Pancreas (tissue), 10 donors: ENCODE measurements around the gene DGCR2. TPM values are rescaled to one million over a fixed set of nuclear protein-coding genes. Genes with fewer than 3 reads are reported as not detected.
"Not testable (repeated sequence)": the region's sequence is repeated elsewhere in the genome, so short reads cannot be mapped to it uniquely, and the experiment has no call there.

Experiments used
- ATAC-seq, 4 donors: fragments of 200-7000 bp; cut with Tn5 transposase; one replicate each; pipeline versions ENCODE4 v1.8.0 to v1.9.1; 2020; ENCODE audit warnings: mild to moderate bottlenecking in 4 of 4, moderate library complexity in 4 of 4
- DNase-seq, 6 donors: peaks; one replicate each; pipeline ENCODE4 v3.0.0-alpha.2; 2020
- FAIRE-seq: peaks from 2 replicates; lab custom pipeline; 2012; peaks lifted over from hg19 to GRCh38; lab: Jason Lieb, UNC
- H3K27ac ChIP-seq, 4 donors: fragments of 200-600 bp; sonication (generic); 1 replicate in 3 of 4; 2 replicates in 1 of 4; pipeline versions ENCODE4 v1.5.0 to v1.8.0; 2020
- H3K27me3 ChIP-seq, 4 donors: fragments of 200-600 bp; one replicate each; pipeline ENCODE4 v1.8.0; 2021
- H3K36me3 ChIP-seq, 3 donors: fragments of 200-600 bp; sonication (generic) in 1 of 3; one replicate each; pipeline versions ENCODE4 v1.5.0 to v1.8.0; 2020 to 2021
- H3K4me1 ChIP-seq, 3 donors: fragments of 200-600 bp; one replicate each; pipeline ENCODE4 v1.8.0; 2021
- H3K4me3 ChIP-seq, 4 donors: fragments of 200-600 bp; sonication (generic) in 2 of 4; one replicate each; pipeline versions ENCODE4 v1.5.0 to v1.8.0; 2020 to 2021
- H3K9me3 ChIP-seq, 4 donors: fragments of 200-600 bp; one replicate each; pipeline ENCODE4 v1.8.0; 2021
- CTCF ChIP-seq, 4 donors: fragments of 200-600 bp; sonication (generic) in 3 of 4; IDR thresholded peaks; one replicate each; pipeline versions ENCODE4 v1.5.0 to v1.8.0; 2021; ENCODE audit warnings: antibody characterized with exemption in 4 of 4
- WGBS, 2 donors: extraction: QIAGEN DNeasy Blood & Tissue Kit; methylation state at CpG; one replicate each; pipeline ENCODE4 v1.1.7; 2013; 5-methylcytosine and 5-hydroxymethylcytosine counted together
- intact Hi-C, 3 donors: fragments of 100-400 bp; cut with DNase I; formaldehyde crosslinking; loops; one replicate each; pipeline versions ENCODE4 v1.11.1 to v1.14.2; 2022
- polyA plus RNA-seq, 2 donors: library from polyadenylated mRNA; stranded (reverse); fragments of 200-250 nt; gene quantifications; one replicate each; pipeline ENCODE4 v1.2.3, GENCODE V29; 2013
- total RNA-seq, 6 donors: library from RNA; stranded (reverse); fragmentation: NEBNext Ultra II Directional in 4 of 6; extraction: Animal tissue kit (Norgen Biotek cat#: 25700) in 4 of 6; gene quantifications; one replicate each; pipeline versions ENCODE4 v1.2.1 to v1.2.4, GENCODE V29; 2021 to 2023
- donor health status: healthy with polysubstance abuse.
- donor health status: DM: no; HTN: no; CAD: no; lungs with moderate emphysema.
- donor health status: DM: no; HTN: no; CAD: no.
- donor health status: control.
- donor health status: control.
- donor health status: Bipolar disorder and iron deficiency.
- donor health status: DM: yes; HTN: yes; CAD: no.
- donor health status: DM: no; HTN: no; CAD: no.
- donor health status: DM: no; HTN: no; CAD: no.
- donor health status: DM: yes; HTN: yes; CAD: no.

Gene DGCR2
- total and polyA plus RNA-seq, 8 donors = 24.3 to 41.5 (median 30.1) TPM

GRCh38 chr22:19005905-19006304 is 116.3 kb downstream of the DGCR2 start:
- no peak overlapping the region for H3K4me3 ChIP-seq
- WGBS, 2 donors = 85 to 88% methylated on average over 3 of the region's 3 CpGs
- intact Hi-C loops = no loop called here
- H3K4me1 ChIP-seq = no peaks in the 10 kb centered on the region
- H3K36me3 ChIP-seq = no peaks in the 10 kb centered on the region
- TF ChIP-seq CTCF (IDR thresholded peaks at IDR 0.05) = no peak
- ATAC-seq (no peak), DNase-seq (no peak), FAIRE-seq (no peak)
- no peaks in the 10 kb centered on the region for H3K9me3 ChIP-seq
- H3K27me3 ChIP-seq = no peaks in the 10 kb centered on the region
- H3K27ac ChIP-seq = no peak overlapping the region

- ATAC-seq = no peak
- no peak overlapping the region for H3K4me3 ChIP-seq
- TF ChIP-seq CTCF (IDR thresholded peaks at IDR 0.05) = no peak
- WGBS, 2 donors = 66 to 77% methylated on average over 4 of the region's 4 CpGs
- no peaks in the 10 kb centered on the region for H3K36me3 ChIP-seq
- H3K9me3 ChIP-seq = no peaks in the 10 kb centered on the region
- intact Hi-C loops = no loop called here
- H3K4me1 ChIP-seq = no peaks in the 10 kb centered on the region
- DNase-seq = peak in 1 of 6 donors; percentile 1
- H3K27me3 ChIP-seq = no peaks in the 10 kb centered on the region
- H3K27ac ChIP-seq = no peak overlapping the region
- FAIRE-seq = no peak
Measured at GRCh38 chr22:19004471-19004870, 117.7 kb downstream of the DGCR2 start.

- Histone ChIP-seq H3K27me3 (no peaks in the 10 kb centered on the region), H3K4me3 (no peak overlapping the region), H3K36me3 (no peaks in the 10 kb centered on the region), H3K4me1 (no peaks in the 10 kb centered on the region), H3K27ac (no peak overlapping the region), H3K9me3 (no peaks in the 10 kb centered on the region)
- no peak for DNase-seq
- no peak for ATAC-seq
- no peak for TF ChIP-seq CTCF (IDR thresholded peaks at IDR 0.05)
- intact Hi-C loops = no loop called here
- FAIRE-seq = no peak
Measured at GRCh38 chr22:19003508-19003907, 118.7 kb downstream of the DGCR2 start.

- H3K4me1 ChIP-seq = no peaks in the 10 kb centered on the region
- H3K27me3 ChIP-seq = no peaks in the 10 kb centered on the region
- WGBS, 2 donors = 57 to 60% methylated on average over 5 of the region's 5 CpGs
- DNase-seq = no peak
- TF ChIP-seq CTCF (IDR thresholded peaks at IDR 0.05) = no peak
- FAIRE-seq = no peak
- no peak overlapping the region for H3K4me3 ChIP-seq
- H3K27ac ChIP-seq = no peak overlapping the region
- ATAC-seq = no peak
- no peaks in the 10 kb centered on the region for H3K9me3 ChIP-seq
- no peaks in the 10 kb centered on the region for H3K36me3 ChIP-seq
- intact Hi-C loops = no loop called here
Measured at GRCh38 chr22:19002684-19003038, 119.6 kb downstream of the DGCR2 start.

- H3K4me3 ChIP-seq = no peak overlapping the region
- WGBS, 2 donors = 91 to 92% methylated on average over 2 of the region's 2 CpGs
Measured at GRCh38 chr22:19001204-19001603, 121.0 kb downstream of the DGCR2 start.

GRCh38 chr22:19000106-19000505 is 122.1 kb downstream of the DGCR2 start:
- H3K4me1 ChIP-seq, ATAC-seq, intact Hi-C loops, H3K27me3 ChIP-seq, H3K9me3 ChIP-seq, H3K4me3 ChIP-seq, H3K27ac ChIP-seq, DNase-seq, H3K36me3 ChIP-seq, FAIRE-seq: not testable (repeated sequence)
- 87 to 97% methylated on average over 2 of the region's 2 CpGs for WGBS, 2 donors

More at GRCh38 chr22:19001204-19001603, 121.0 kb downstream of the DGCR2 start:
- ATAC-seq (no peak), FAIRE-seq (no peak), DNase-seq (no peak)
- Histone ChIP-seq H3K4me1 (no peaks in the 10 kb centered on the region), H3K9me3 (no peaks in the 10 kb centered on the region), H3K27me3 (no peaks in the 10 kb centered on the region), H3K36me3 (no peaks in the 10 kb centered on the region), H3K27ac (no peak overlapping the region)
- intact Hi-C loops = no loop called here
- no peak for TF ChIP-seq CTCF (IDR thresholded peaks at IDR 0.05)
